ENCODE data around the gene PLXND1. TPM values are rescaled to one million over a fixed set of nuclear protein-coding genes. Genes with fewer than 3 reads are reported as not detected.

The PLXND1 gene
- total and polyA plus RNA-seq, 8 donors, result 15.5 to 66.2 (median 28.5) TPM

GRCh38 chr3:129593595-129594339 lies 12.7 kb downstream of the PLXND1 start:
- Histone ChIP-seq H3K4me1 (peaks cover 0 to 3% (median 0%) of the 10 kb centered on the region in 3 donors), H3K27me3 (no peaks in the 10 kb centered on the region), H3K4me3 (no peak overlapping the region), H3K27ac (peak overlapping the region in 2 of 4 donors; percentile 62), H3K9me3 (no peaks in the 10 kb centered on the region), H3K36me3 (no peaks in the 10 kb centered on the region)
- 62 to 67% methylated on average over 22 of the region's 22 CpGs for WGBS, 2 donors
- FAIRE-seq, result no peak
- intact Hi-C loops (cut with DNase I), result no loop called here
- no peak for DNase-seq
- peak in 3 of 4 donors; percentile 43 to 59 (median 44) for ATAC-seq
- TF ChIP-seq, protein P1, sequence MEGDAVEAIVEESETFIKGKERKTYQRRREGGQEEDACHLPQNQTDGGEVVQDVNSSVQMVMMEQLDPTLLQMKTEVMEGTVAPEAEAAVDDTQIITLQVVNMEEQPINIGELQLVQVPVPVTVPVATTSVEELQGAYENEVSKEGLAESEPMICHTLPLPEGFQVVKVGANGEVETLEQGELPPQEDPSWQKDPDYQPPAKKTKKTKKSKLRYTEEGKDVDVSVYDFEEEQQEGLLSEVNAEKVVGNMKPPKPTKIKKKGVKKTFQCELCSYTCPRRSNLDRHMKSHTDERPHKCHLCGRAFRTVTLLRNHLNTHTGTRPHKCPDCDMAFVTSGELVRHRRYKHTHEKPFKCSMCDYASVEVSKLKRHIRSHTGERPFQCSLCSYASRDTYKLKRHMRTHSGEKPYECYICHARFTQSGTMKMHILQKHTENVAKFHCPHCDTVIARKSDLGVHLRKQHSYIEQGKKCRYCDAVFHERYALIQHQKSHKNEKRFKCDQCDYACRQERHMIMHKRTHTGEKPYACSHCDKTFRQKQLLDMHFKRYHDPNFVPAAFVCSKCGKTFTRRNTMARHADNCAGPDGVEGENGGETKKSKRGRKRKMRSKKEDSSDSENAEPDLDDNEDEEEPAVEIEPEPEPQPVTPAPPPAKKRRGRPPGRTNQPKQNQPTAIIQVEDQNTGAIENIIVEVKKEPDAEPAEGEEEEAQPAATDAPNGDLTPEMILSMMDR (IDR thresholded peaks at IDR 0.05), result no peak

DNA sequence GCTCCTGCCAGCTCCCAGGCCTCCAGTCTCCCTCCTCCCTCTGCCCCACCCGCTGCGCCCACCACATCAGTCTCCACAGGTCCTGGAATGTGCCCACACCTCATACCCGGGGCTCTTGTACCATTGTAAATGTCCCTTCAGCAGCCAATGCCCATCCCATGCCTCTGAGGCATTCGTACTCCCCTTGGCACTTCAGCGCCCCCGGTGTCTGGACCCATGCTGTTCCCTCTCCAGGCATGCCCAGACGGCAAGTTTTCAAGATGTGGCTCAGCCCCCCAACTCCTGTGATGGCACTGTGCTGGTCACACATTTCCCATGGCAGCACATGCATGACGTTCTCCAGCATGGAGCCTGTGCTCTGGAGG lies 13.3 kb downstream of the PLXND1 start:
- H3K27me3 ChIP-seq, result no peaks in the 10 kb centered on the region
- H3K9me3 ChIP-seq, result no peaks in the 10 kb centered on the region
- 75% methylated on average over 8 of the region's 8 CpGs for WGBS, 2 donors
- no peak overlapping the region for H3K4me3 ChIP-seq
- no peak for ATAC-seq
- H3K4me1 ChIP-seq, result peaks cover 0 to 3% (median 0%) of the 10 kb centered on the region in 3 donors
- H3K27ac ChIP-seq, result peak overlapping the region in 3 of 4 donors; percentile 8 to 62 (median 62)
- TF ChIP-seq, protein P1 (IDR thresholded peaks at IDR 0.05), result no peak
- no peaks in the 10 kb centered on the region for H3K36me3 ChIP-seq
- intact Hi-C loops (cut with DNase I), result no loop called here
- FAIRE-seq, result no peak
- DNase-seq, result no peak

DNA sequence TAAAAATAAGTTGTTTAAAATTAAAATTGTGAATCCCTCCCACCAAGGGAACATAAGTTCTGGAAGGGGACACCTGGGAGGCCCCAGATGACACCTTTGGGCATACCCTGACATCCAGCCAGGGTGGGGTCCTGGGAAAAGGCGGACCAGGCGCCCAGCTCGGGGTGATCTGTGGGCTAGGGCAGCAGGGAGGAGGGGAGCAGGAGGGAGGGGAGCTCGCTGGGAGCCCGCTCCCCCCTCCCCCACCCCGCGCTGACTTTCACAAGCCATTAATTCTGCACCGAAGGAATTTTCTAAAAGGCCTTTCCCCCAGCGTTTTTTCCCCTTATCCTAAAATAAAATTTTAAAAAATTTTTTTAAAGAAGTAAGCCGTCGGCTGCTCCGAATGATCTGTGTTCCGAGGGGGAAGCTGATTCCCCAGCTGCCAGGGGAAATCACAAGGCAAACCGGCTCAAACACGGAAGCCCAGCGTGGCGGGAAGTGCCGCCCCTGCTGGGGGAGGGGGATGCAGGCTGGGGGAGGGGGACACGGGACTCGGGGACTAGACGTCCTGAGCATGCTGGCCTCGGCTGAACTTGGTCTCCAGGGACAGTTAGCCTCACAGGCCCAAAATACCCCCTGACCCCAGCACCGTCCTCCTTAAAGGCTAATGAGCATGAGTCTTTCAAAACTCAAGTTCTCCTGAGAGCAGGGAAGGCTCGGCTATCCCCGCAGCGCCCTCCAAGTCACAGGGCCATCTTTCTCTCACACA lies 13.9 kb downstream of the PLXND1 start:
- TF ChIP-seq, protein P1 (IDR thresholded peaks at IDR 0.05), result no peak
- Histone ChIP-seq H3K27ac (peak overlapping the region in 3 of 4 donors; percentile 8 to 62 (median 62)), H3K27me3 (no peaks in the 10 kb centered on the region), H3K9me3 (no peaks in the 10 kb centered on the region), H3K4me1 (peaks cover 0 to 3% (median 0%) of the 10 kb centered on the region in 3 donors), H3K36me3 (no peaks in the 10 kb centered on the region), H3K4me3 (no peak overlapping the region)
- DNase-seq, result peak in 1 of 6 donors; percentile 26
- WGBS, 2 donors, result 58 to 65% methylated on average over 25 to 26 of the region's 26 CpGs
- ATAC-seq, result peak in 3 of 4 donors; percentile 4 to 55 (median 23)
- intact Hi-C loops (cut with DNase I), result no loop called here
- FAIRE-seq, result no peak

DNA sequence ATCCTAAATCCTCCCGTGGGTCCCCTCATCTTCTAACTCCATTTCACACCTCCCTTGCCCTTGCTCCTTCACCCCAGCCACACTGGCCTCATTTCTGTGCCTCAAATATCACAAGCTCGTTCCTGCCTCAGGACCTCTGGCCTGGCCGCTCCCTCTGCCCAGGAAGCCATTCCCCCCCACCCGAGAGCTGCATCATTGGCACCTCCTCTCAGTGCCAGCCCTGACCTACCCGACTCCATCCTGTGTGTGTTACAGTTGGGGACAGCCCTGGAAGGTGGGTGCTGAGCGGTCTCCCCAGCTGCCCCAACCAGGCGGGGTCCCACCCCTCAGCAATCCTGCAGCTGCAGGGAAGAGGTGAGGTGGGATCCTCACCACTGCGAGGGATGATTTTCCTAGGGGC lies 14.5 kb downstream of the PLXND1 start:
- FAIRE-seq (no peak), DNase-seq (no peak), ATAC-seq (no peak)
- TF ChIP-seq, protein P1 (IDR thresholded peaks at IDR 0.05), result no peak
- H3K27ac ChIP-seq, result peak overlapping the region in 2 of 4 donors; percentile 62
- no peak overlapping the region for H3K4me3 ChIP-seq
- 78 to 81% methylated on average over 8 of the region's 8 CpGs for WGBS, 2 donors
- intact Hi-C loops (cut with DNase I), result no loop called here
- H3K9me3 ChIP-seq, result no peaks in the 10 kb centered on the region
- no peaks in the 10 kb centered on the region for H3K36me3 ChIP-seq
- no peaks in the 10 kb centered on the region for H3K27me3 ChIP-seq
- H3K4me1 ChIP-seq, result peaks cover 0 to 3% (median 0%) of the 10 kb centered on the region in 3 donors

Measured in pancreas (tissue), 10 donors.